Mammary epithelial cell (primary cell): ENCODE measurements around the gene VAPB.

ENCODE experiments used
- EZH2 ChIP-seq: IDR thresholded peaks from 2 replicates; pipeline ENCODE4 v1.6.1; 2012; ENCODE audit warnings: low read length, inconsistent platforms, borderline replicate concordance
- TF ChIP-seq, protein P1 (sequence below), 2 donors: IDR thresholded peaks in 1 of 2; conservative IDR thresholded peaks in 1 of 2; 2 replicates each; pipeline ENCODE4 v1.5.1; 2011 to 2012; ENCODE audit warnings: inconsistent platforms in 2 of 2, low read length in 2 of 2, mild to moderate bottlenecking in 2 of 2, control low read depth in 1 of 2, low read depth in 1 of 2; ENCODE audit not compliant: insufficient read depth in 1 of 2; ENCODE audit errors: extremely low read depth in 1 of 2

DNA sequence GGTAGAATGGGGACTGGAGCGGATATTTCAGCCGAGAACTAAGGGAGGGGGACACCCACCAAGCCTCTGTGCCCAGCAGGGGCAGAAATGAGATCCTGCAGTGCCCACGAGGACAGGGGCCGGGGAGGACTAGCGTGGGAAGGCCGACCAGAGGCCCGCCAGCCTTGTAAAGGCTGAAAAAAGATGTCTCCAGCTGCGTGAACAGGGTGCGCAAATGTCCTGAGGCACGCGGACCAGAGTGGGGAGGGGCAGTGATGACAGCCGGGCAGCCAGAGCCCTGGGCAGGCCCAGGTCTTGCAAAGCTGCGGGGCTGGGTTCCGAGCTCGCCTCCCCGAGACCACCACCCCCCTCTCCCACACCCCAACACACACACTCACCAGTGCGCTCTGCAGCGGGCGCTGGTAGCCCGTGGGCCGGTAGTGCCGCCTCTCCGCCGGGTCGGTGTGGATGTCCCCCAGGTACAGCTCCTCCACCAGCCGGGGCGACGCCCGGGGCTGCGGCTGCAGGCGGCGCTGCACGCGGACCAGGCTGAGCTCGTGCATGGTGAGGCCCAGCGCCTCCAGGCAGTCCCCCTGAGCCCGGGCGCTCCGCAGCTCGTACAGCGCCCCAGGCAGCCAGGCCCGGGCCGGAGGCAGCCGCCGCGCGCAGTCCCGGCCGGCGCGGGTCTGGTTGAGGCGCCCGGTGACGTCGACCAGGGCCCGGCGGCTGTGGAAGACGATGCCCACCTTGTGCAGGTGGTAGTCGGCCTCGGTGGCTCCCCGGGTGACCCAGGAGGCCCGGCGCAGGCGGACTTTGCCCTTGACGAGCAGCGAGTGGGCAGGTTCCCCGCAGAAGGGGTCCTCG lies 77.9 kb downstream of the VAPB start:
- TF ChIP-seq, protein P1, sequence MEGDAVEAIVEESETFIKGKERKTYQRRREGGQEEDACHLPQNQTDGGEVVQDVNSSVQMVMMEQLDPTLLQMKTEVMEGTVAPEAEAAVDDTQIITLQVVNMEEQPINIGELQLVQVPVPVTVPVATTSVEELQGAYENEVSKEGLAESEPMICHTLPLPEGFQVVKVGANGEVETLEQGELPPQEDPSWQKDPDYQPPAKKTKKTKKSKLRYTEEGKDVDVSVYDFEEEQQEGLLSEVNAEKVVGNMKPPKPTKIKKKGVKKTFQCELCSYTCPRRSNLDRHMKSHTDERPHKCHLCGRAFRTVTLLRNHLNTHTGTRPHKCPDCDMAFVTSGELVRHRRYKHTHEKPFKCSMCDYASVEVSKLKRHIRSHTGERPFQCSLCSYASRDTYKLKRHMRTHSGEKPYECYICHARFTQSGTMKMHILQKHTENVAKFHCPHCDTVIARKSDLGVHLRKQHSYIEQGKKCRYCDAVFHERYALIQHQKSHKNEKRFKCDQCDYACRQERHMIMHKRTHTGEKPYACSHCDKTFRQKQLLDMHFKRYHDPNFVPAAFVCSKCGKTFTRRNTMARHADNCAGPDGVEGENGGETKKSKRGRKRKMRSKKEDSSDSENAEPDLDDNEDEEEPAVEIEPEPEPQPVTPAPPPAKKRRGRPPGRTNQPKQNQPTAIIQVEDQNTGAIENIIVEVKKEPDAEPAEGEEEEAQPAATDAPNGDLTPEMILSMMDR (conservative IDR thresholded peaks at IDR 0.05 in 1 of 2, IDR thresholded peaks at IDR 0.05 in 1 of 2; ENCODE audit: extremely low read depth in 1 of 2, insufficient read depth in 1 of 2, low read depth in 1 of 2, low read length in 2 of 2): no peak
- TF ChIP-seq EZH2: no peak
